ENCODE measurements around the gene DCLK1. TPM values are rescaled to one million over a fixed set of nuclear protein-coding genes. Genes with fewer than 3 reads are reported as not detected.

The DCLK1 gene
- total RNA-seq, 1 donor from 2014 or later: 210 TPM

DNA sequence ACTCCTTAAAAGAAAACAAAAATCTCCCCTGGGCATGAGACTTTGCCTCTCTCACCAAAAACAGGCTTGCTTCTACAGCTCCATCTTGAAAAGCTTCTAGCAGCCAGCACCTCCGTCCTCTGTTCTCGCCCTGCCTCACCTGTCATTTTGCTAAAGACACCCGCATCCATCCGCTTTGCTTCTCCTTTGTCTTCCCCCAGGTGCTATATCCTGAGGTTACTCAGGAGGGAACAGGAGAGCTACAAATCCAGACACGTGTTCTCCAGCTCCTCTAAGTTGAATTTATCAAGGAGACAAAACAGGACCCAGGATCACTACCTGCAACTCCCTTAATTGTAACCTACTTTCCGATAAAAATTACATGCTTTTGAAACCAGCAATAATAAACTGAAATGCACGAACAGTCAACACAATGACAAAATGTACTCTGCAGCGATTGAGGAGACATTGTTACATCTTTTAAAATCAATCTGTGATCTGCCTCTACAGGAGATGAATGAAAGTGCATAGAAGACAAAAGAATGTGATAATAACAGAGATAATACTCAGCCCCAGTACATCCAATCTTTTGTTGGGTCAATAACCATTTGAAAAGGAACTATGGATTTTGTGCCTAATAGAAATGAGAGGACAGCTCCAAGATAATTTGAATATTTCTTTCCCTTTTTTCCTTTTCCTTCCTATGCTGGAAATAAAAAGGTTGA is 221.2 kb downstream of the DCLK1 start:
- no peak for DNase-seq (ENCODE audit: low read depth)

GRCh38 chr13:35909091-35909490 is 222.1 kb downstream of the DCLK1 start:
- DNase-seq (ENCODE audit: low read depth): no peak

- no peak for DNase-seq (ENCODE audit: low read depth)
Observed at GRCh38 chr13:35908226-35908625, 223.0 kb downstream of the DCLK1 start.

- DNase-seq (ENCODE audit: low read depth): no peak
Observed at GRCh38 chr13:35906636-35907035, 224.5 kb downstream of the DCLK1 start.

GRCh38 chr13:35903075-35903474 is 228.1 kb downstream of the DCLK1 start:
- no peak for DNase-seq (ENCODE audit: low read depth)

- no peak for DNase-seq (ENCODE audit: low read depth)
Observed at GRCh38 chr13:35898041-35898440, 233.1 kb downstream of the DCLK1 start.

- no peak for DNase-seq (ENCODE audit: low read depth)
Observed at GRCh38 chr13:35894636-35895035, 236.5 kb downstream of the DCLK1 start.

DNA sequence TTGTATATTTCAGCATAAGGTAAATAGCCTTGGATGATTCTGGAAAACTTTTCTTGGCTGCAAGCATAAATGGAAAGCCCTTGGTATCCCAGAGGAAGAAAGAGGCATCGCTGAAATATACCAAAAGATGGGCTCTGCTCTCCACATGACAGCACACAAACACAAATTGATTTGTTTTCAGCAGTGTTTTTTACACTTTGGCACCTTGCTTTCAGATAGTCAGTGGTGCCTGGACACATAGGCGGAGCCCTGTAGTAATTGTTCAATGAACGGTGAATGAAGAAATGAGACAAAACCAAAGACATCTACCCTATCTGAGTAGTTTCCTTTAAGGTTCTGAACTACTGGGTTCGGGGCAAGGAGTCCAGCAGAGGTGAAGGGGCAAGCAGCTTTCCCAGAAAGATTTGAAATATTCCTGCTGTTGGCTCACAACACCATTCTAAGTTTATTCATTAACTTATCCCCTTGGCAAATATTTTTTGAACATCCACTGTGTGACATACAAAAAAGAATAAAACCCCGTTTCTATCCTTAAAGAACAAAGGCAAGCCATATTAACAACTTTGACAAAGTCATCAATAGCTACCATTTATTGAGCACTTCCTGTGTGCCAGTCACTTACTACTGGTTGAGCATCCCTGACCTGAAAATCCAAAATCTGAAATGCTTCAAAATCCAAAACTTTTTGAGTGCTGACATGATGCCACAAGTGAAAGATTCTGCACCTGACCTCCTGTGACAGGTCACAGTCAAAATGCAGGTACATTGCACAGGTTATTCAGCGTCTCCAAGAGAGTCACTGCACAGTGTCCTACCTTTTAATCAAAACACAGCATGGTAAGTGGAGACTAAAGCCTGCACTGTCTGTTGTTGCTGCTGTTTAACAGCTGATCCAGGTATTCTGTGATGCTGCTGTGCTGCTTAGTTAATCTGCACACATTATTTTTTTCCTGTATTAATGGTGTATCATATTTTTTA is 238.1 kb downstream of the DCLK1 start:
- no peak for DNase-seq (ENCODE audit: low read depth)

GRCh38 chr13:35891507-35892441 is 239.4 kb downstream of the DCLK1 start:
- DNase-seq (ENCODE audit: low read depth): no peak

GRCh38 chr13:35889560-35889959 is 241.6 kb downstream of the DCLK1 start:
- DNase-seq (ENCODE audit: low read depth): no peak

DNA sequence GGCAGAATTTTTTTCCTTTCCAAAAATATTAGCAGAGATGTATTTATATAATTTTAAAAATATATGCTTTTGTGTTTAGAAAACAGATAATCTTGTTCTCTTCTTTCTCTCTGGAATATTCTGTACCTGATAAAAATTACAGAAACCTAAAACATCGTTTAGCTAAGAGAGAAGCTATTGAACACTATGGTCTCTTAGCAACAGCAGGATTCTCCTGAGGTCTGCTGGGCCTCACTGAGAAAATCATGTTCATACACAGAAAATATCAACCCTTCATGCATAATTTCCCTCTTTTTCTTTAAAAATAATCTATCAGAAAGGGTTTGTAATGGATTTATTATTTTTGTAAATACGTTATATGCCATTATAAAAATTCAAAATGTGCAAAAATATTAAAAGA is 242.2 kb downstream of the DCLK1 start:
- DNase-seq (ENCODE audit: low read depth): no peak

- DNase-seq (ENCODE audit: low read depth): no peak
Observed at GRCh38 chr13:35888457-35888883, 242.7 kb downstream of the DCLK1 start.

DNA sequence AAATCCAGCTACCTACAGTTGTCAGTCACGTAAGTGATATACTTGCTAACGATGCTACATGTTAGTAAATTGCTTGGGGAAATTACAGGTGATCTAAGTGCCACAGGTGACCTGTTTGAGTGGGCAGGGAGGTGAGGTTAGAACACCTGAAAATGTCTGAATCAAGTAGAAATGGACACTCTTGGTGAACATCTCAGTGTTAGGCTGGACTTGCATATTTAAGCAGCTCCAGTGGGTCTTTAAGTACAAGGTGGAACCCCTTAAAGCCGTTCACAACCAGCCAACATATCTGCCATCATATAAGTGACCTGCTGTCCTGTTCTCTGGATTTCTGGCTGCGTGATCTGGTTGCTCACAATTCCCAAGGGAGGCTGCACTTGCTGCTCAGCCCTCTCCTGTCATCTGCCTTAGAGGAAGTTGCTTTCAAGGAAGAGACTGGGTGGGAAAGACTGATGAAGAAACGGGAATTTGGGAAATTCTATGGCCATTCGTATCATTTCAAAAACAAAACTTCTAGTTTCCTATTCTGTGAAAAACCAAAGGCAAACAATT is 244.0 kb downstream of the DCLK1 start:
- DNase-seq (ENCODE audit: low read depth): no peak

- no peak for DNase-seq (ENCODE audit: low read depth)
Observed at GRCh38 chr13:35886332-35887114, 244.7 kb downstream of the DCLK1 start.

GRCh38 chr13:35884211-35884760 is 246.9 kb downstream of the DCLK1 start:
- no peak for DNase-seq (ENCODE audit: low read depth)

GRCh38 chr13:35882722-35883497 is 248.3 kb downstream of the DCLK1 start:
- peak; percentile 50 for DNase-seq (ENCODE audit: low read depth)

DNA sequence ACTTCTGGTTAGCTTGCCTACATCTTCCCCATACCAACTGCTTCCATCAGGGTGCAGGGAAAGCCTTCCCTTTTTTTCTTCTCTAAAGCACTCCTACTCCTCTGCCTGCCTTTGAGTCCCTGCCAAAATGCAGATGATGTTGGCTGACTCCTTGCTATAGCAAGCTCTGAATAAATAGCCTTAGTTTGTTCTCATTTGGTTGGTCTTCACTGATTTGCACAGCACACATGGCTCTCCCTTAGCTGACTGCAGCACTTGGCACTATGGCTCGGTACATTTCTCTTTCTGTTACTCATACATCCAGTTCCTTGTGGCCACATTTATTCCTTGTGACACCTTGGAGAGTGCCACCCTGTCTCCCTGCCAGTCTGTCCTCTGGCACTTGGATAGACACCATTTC is 249.8 kb downstream of the DCLK1 start:
- no peak for DNase-seq (ENCODE audit: low read depth)

- DNase-seq (ENCODE audit: low read depth): no peak
Observed at GRCh38 chr13:35879111-35879510, 252.1 kb downstream of the DCLK1 start.

- DNase-seq (ENCODE audit: low read depth): peak; percentile 22
Observed at GRCh38 chr13:35876601-35877000, 254.6 kb downstream of the DCLK1 start.
